ENCODE measurements around the gene TP53I11. TPM values are rescaled to one million over a fixed set of nuclear protein-coding genes. Genes with fewer than 3 reads are reported as not detected.

The TP53I11 gene
- total RNA-seq, 4 donors from 2014 or later: 58.0 to 91.5 (median 70.6) TPM

GRCh38 chr11:44909557-44909956 lies 41.1 kb downstream of the TP53I11 start:
- Histone ChIP-seq H3K4me3 (no peak overlapping the region), H3K27me3 (no peaks in the 10 kb centered on the region), H3K36me3 (no peaks in the 10 kb centered on the region), H3K4me1 (peaks cover 9% of the 10 kb centered on the region), H3K9me3 (no peaks in the 10 kb centered on the region), H3K27ac (no peak overlapping the region)
- TF ChIP-seq EP300 (IDR thresholded peaks at IDR 0.05) (no peak), CTCF (IDR thresholded peaks at IDR 0.05) (no peak), POLR2A (IDR thresholded peaks at IDR 0.05) (no peak), POLR2AphosphoS5 (IDR thresholded peaks at IDR 0.05) (no peak)
- no peak for DNase-seq (ENCODE audit: low spot score in 2 of 2)
- 89% methylated on average over 11 of the region's 14 CpGs for WGBS

GRCh38 chr11:44906649-44907048 lies 44.0 kb downstream of the TP53I11 start:
- TF ChIP-seq POLR2A (IDR thresholded peaks at IDR 0.05) (no peak), CTCF (IDR thresholded peaks at IDR 0.05) (no peak), POLR2AphosphoS5 (IDR thresholded peaks at IDR 0.05) (no peak), EP300 (IDR thresholded peaks at IDR 0.05) (no peak)
- 71% methylated on average over 5 of the region's 5 CpGs for WGBS
- H3K36me3 ChIP-seq: no peaks in the 10 kb centered on the region

GRCh38 chr11:44905131-44905866 lies 45.4 kb downstream of the TP53I11 start:
- Histone ChIP-seq H3K36me3 (no peaks in the 10 kb centered on the region), H3K27me3 (no peaks in the 10 kb centered on the region), H3K27ac (no peak overlapping the region), H3K4me3 (no peak overlapping the region), H3K9me3 (no peaks in the 10 kb centered on the region), H3K4me1 (no peaks in the 10 kb centered on the region)
- DNase-seq (ENCODE audit: low spot score in 2 of 2): no peak
- 84% methylated on average over 9 of the region's 9 CpGs for WGBS
- no peak for TF ChIP-seq POLR2AphosphoS5 (IDR thresholded peaks at IDR 0.05)
- TF ChIP-seq EP300 (IDR thresholded peaks at IDR 0.05): no peak
- no peak for TF ChIP-seq CTCF (IDR thresholded peaks at IDR 0.05)
- no peak for TF ChIP-seq POLR2A (IDR thresholded peaks at IDR 0.05)

More at GRCh38 chr11:44906649-44907048, 44.0 kb downstream of the TP53I11 start:
- Histone ChIP-seq H3K27ac (no peak overlapping the region), H3K4me1 (peaks cover 7% of the 10 kb centered on the region), H3K9me3 (no peaks in the 10 kb centered on the region), H3K27me3 (no peaks in the 10 kb centered on the region), H3K4me3 (no peak overlapping the region)
- no peak for DNase-seq (ENCODE audit: low spot score in 2 of 2)

- WGBS: 84% methylated on average over 11 of the region's 12 CpGs
- TF ChIP-seq EP300 (IDR thresholded peaks at IDR 0.05) (no peak), CTCF (IDR thresholded peaks at IDR 0.05) (no peak), POLR2A (IDR thresholded peaks at IDR 0.05) (no peak), POLR2AphosphoS5 (IDR thresholded peaks at IDR 0.05) (no peak)
- DNase-seq (ENCODE audit: low spot score in 2 of 2): no peak
- Histone ChIP-seq H3K36me3 (no peaks in the 10 kb centered on the region), H3K27ac (no peak overlapping the region), H3K9me3 (no peaks in the 10 kb centered on the region), H3K4me1 (no peaks in the 10 kb centered on the region), H3K4me3 (no peak overlapping the region), H3K27me3 (no peaks in the 10 kb centered on the region)
Observed at GRCh38 chr11:44904261-44905020, 46.2 kb downstream of the TP53I11 start.

GRCh38 chr11:44903518-44903917 lies 47.2 kb downstream of the TP53I11 start:
- no peaks in the 10 kb centered on the region for H3K36me3 ChIP-seq
- TF ChIP-seq EP300 (IDR thresholded peaks at IDR 0.05): no peak
- no peak for TF ChIP-seq POLR2AphosphoS5 (IDR thresholded peaks at IDR 0.05)
- no peak for TF ChIP-seq POLR2A (IDR thresholded peaks at IDR 0.05)
- TF ChIP-seq CTCF (IDR thresholded peaks at IDR 0.05): no peak
- no peaks in the 10 kb centered on the region for H3K27me3 ChIP-seq
- H3K4me1 ChIP-seq: no peaks in the 10 kb centered on the region
- H3K27ac ChIP-seq: no peak overlapping the region
- no peak for DNase-seq (ENCODE audit: low spot score in 2 of 2)
- no peaks in the 10 kb centered on the region for H3K9me3 ChIP-seq
- H3K4me3 ChIP-seq: no peak overlapping the region
- WGBS: 100% methylated on average over 3 of the region's 3 CpGs

All from suprapubic skin (tissue), 4 donors.